ENCODE measurements around the gene TSTD2.

- TF ChIP-seq EZH2 (IDR thresholded peaks at IDR 0.05; ENCODE audit: borderline replicate concordance, low read length) (no peak), CTCF (IDR thresholded peaks at IDR 0.05; ENCODE audit: low read length) (no peak)
These were observed 80.0 kb downstream of the TSTD2 start for GRCh38 chr9:97553141-97553540.
